Mammary epithelial cell (primary cell): ENCODE results near the gene C17orf114.

ENCODE experiments used
- CTCF ChIP-seq, 2 donors: IDR thresholded peaks in 1 of 2; conservative IDR thresholded peaks in 1 of 2; 2 replicates each; pipeline ENCODE4 v1.5.1; 2011 to 2012; ENCODE audit warnings: inconsistent platforms in 2 of 2, low read length in 2 of 2, mild to moderate bottlenecking in 2 of 2, control low read depth in 1 of 2, low read depth in 1 of 2; ENCODE audit not compliant: insufficient read depth in 1 of 2; ENCODE audit errors: extremely low read depth in 1 of 2
- EZH2 ChIP-seq: IDR thresholded peaks from 2 replicates; pipeline ENCODE4 v1.6.1; 2012; ENCODE audit warnings: low read length, inconsistent platforms, borderline replicate concordance

GRCh38 chr17:4789951-4790704, 12.0 kb downstream of the C17orf114 start:
- peak; percentile 45 to 72 for TF ChIP-seq CTCF (conservative IDR thresholded peaks at IDR 0.05 in 1 of 2, IDR thresholded peaks at IDR 0.05 in 1 of 2; ENCODE audit: extremely low read depth in 1 of 2, insufficient read depth in 1 of 2, low read depth in 1 of 2, low read length in 2 of 2)
- no peak for TF ChIP-seq EZH2
